Right renal cortex interstitium (tissue), 3 donors: Measurements from ENCODE around the gene SLA2. TPM values are rescaled to one million over a fixed set of nuclear protein-coding genes. Genes with fewer than 3 reads are reported as not detected.
"Not testable (repeated sequence)": the region's sequence is repeated elsewhere in the genome, so short reads cannot be mapped to it uniquely, and the experiment has no call there.

Experiments used
- DNase-seq, 3 donors: peaks; one replicate each; pipeline ENCODE4 v3.0.0-alpha.2; 2013; ENCODE audit warnings: low read depth in 3 of 3, low spot score in 2 of 3
- polyA plus RNA-seq, 3 donors: library from polyadenylated mRNA; unstranded; fragments of 120-200 nt; gene quantifications; one replicate each; pipeline ENCODE4 v1.2.1, GENCODE V29; 2013; ENCODE audit not compliant: insufficient read length in 3 of 3

SLA2 gene, protein sequence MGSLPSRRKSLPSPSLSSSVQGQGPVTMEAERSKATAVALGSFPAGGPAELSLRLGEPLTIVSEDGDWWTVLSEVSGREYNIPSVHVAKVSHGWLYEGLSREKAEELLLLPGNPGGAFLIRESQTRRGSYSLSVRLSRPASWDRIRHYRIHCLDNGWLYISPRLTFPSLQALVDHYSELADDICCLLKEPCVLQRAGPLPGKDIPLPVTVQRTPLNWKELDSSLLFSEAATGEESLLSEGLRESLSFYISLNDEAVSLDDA
- polyA plus RNA-seq: under 1 TPM; 0.28 to 0.82 (median 0.50) TPM

DNA sequence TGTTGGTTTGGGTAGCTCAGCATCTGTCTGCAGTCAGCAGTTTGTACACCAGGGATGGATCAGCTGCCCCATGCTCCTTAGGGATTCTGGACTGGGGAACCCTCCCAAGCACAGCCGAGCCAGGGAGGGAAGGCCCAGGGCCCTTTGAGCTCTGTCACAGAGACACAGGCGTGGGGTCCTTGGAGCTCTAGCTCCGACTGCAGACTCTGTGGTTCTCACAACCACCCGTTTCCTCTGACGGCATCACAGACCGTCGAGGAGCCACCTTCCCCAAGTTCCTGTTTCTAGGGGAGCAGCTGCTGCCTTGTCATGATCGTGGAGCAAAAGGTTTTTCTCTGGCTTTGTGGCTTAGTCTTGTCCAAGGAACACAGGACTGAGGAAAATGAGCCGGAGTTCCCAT, at the start of gene SLA2:
SLA2 (minus strand) TSS at position 199 of the 400 bp plus-strand sequence. CDS start 4,861 bp downstream, outside the sequence.
- no peak for DNase-seq

DNA sequence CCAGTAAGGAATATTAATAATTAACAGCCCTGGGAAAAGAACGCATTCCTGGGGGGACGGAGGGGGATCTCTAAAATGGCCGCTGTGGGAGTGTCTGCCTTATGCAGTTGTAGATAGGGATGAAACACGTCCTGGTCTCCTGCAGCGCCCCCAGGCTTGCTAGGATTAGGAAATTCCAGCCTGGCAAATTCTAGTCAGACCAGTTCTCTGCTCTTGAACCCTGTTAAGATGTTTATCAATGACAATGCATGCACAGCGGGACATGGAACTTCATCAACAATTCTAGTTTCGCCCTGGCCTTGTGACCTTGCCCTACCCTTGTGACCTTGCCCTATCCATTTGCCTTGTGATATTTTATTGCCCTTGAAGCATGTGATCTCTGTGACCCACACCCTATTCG, 49.5 kb upstream of the SLA2 start:
- not testable (repeated sequence) for DNase-seq

DNA sequence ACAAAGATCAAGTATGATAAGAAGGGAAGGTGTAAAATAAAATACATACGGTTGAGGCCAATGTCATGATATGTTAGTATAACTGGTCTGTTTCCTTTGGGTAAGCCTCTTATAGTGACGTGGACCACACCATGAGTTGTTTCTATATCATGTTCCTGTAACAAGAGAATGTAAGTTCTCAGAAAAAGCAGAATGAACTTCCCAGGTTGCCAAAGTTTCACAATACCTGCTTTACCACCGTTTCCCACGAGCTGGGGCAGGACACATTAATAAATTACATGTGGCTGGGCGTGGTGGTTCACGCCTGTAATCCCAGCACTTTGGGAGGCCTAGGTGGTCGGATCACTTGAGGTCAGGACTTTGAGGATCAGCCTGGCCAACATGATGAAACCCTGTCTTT, 42.6 kb upstream of the SLA2 start:
- DNase-seq: no peak

DNA sequence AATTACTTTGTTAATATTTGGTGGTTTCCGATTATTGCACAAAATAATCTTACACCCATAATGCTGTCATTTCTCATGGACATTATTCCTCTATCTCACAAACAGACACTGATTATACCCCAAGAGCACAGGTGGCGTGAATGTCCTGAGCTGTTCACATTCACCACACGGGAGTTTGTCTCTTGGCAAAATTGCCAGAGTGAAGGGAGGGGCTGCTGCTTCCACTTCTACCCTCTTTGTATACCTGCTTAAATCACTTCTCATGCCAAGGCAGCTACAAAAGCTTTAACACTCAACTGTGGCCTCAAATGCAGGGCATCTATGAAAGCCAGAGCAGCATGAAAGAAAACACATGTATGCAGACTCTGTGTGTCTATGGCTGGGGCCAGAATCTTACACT, 41.9 kb upstream of the SLA2 start:
- no peak for DNase-seq

DNA sequence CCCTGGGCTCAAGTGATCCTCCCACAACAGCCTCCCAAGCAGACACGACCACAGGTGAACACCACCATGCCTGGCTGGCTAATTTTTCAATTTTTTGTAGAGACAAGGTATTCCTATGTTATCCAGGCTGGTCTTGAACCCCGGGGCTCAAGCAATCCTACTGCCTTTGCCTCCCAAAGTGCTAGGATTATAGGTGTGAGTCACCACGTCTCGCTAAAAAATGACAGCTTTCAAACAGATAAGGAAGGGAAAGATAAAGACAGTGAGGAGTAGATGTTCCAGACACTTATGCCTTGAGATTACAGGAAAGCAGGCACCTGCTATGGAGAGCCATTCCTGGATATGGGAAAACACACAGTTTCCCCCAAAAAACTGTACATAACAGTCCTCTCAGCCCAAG, 40.9 kb upstream of the SLA2 start:
- DNase-seq: no peak

DNA sequence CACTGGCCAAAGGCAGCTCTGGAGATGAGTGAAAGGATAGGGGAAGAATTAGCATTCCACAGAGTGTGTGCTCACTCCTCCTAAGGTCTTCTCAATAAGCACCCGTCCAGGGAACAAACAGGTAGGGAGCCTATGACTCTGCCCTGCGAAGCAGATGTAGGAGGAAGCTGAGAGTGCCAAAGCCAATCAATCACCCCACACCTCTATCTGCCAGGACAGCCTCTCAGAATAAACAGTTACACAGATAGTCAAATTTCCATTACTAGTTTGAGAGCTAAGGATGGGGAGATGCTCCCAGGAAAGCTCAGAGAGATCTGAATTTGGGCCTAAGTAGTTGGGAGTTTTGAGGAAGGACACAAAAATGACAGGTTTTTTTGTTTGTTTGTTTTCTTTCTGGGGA, 40.5 kb upstream of the SLA2 start:
- no peak for DNase-seq

DNA sequence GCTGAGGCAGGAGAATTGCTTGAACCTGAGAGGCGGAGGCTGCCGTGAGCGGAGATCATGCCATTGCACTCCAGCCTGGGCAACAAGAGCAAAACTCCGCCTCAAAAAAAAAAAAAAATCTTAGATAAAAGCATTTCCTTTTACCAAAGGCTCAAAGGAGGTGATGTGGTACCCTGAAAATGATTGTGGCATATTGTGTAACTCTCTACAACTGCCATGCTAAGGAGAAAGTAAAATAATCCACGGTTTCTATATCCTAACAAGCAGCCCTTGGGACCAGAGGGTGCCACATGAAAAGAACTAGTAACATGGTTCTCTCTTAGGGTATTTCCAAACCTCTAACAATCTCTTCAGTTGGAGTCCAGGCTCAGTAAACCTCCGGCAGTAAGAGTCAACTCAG, 38.8 kb upstream of the SLA2 start:
- no peak for DNase-seq

DNA sequence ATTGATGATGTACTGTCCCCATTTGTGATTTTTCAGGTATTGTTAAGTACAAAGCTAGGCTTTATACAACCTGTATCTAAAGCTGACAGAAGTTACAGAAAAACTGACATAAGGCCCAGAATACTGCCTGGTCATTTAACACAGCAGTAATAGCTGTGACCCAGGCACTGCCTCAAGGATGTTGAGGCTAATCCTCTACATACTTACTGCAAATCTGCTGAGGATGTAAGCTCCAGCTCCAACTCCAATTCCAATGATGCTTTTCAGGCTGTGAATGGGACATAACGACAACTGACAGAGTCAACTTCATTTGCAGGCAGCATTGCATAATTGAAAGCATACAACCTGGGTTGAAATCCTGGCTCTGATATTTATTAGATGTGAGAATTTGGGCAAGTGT, 36.3 kb upstream of the SLA2 start:
- no peak for DNase-seq

DNA sequence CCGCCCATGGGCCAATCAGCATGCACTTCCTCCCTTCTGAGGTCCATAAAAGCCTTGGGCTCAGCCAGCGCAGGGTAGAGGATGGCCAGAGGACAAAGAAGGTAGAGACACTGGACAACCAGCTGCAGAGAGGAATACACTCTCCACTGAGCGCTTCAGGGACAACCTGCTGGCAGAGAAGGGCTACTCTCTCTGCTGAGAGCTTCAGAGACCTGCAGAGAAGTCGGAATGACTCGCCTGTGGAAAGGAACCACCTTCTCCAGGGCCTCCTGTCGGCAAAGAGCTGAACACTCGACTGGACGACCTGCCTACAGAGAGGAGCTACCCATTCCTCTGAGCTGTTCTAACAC, 31.4 kb upstream of the SLA2 start:
- no peak for DNase-seq

DNA sequence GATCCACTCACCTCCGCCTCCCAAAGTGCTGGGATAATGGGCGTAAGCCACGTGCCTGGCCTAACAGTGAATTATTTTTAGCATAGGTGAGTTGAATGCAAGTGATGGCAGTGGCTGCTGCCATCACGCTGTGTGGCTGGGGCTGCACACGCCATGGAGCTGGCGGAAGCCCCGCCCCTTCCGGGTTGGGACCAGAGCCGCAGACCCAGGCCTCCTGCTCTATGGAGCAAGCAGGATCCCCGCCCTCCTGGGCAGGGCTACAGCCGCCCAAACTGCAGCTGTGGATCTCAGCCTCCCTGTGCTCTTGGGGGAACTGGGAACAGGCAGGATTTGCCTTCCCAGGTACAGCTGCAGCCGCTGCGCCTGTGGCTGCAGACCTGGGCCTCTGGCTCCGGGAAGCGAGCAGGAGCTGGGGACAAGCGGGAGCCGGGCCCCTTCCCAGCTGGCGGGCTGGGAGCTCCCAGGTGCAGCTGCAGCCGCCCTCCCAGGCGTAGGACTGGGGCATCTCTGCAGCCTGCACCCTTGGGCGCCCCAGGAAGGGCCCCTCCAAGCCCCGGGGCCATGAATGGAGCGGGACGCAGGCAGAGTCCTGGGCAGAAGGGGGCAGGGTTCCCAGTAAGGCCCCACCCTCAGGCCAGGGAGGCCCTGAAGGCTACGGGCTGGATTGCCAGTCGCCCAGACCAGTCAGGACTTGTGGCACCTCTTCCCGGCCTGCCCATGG, 30.9 kb upstream of the SLA2 start:
- DNase-seq: no peak

DNA sequence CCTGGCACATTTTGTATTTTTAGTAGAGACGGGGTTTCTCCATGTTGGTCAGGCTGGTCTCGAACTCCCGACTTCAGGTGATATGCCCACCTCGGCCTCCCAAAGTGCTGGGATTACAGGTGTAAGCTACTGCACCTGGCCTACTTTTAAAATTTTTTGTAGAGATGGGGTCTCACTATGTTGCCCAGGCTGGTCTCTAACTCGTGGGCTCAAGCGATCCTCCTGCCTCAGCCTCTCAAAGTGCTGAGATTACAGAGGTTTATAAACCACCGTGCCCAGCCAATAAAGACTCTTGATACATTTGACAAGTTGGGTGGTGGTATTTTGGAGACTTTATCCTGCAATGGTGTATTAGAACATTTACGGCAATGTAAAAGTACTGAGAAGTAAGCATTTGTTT, 29.5 kb upstream of the SLA2 start:
- not testable (repeated sequence) for DNase-seq

DNA sequence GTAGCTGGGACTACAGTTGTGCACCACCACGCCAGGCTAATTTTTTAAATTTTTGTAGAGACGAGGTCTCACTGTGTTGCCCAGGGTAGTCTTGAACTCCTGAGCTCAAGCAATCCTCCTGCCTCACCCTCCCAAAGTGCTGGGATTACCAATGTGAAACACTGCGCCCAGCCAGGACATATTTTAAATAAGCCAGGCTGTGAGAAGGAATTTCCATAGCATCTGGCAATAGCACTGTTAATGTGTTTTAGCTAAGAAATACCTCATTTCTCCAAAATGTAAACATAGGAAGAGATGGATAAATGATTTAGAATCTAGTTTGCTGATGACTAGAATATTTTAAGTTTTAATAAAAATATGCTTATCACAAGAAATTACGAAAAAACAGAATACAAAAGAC, 27.0 kb upstream of the SLA2 start:
- no peak for DNase-seq

DNA sequence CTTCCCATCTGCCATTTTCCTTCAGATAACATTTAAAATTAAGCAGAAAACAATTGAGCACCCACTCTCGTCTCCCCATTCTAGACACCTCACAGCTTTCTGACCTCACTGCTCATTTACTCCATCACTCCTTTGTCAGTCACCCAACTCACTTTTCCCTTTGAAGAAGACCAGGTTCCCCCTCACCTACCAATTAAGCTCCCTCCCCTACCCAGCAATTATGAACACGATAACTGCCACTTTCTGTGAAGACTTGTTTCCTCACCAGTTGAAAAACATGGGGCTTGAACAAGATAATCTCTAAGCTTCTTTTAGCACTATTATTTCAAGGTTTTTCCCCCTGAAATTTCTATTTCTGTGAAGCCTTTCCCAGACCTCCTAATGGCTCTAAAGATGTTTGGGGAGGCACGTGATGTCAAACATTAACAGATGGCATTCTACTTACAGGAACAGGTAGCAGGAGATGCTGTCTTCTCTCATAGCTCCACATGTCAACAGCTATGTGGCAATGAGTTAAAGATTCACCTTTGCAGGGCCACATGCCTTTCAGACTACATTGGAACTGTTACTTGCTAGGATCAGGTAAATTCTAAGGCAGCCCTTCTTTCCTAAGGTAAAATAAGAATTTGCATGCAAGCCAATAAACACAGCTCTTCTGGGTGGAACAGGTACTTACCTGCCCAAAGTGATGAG, 24.8 kb upstream of the SLA2 start:
- no peak for DNase-seq

DNA sequence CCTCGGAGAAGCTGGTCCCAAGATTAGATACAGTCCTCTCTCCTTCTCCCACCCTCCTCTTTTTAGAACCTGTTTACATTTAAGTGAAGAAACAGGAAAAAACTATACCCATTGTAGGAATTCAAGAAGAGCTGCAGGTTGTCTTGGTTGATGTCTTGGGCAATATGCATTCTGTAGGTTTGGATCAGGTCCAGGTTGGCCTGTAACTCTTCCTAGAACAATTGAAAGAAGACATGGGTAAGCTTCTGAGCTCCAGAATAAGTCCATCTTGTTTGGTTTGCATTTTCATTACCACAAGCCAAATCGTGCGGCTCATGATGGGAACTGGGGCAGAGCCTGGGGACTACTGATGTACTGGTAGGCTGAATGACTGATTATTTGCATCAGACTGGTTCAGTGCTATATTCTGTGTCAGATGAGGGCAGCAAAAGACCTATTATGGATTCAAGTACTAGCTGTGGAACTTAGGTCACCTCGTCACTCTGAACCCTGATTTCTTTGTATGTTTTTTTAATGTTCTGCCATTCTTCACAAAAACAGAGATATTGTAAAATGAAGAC, 20.3 kb upstream of the SLA2 start:
- no peak for DNase-seq

DNA sequence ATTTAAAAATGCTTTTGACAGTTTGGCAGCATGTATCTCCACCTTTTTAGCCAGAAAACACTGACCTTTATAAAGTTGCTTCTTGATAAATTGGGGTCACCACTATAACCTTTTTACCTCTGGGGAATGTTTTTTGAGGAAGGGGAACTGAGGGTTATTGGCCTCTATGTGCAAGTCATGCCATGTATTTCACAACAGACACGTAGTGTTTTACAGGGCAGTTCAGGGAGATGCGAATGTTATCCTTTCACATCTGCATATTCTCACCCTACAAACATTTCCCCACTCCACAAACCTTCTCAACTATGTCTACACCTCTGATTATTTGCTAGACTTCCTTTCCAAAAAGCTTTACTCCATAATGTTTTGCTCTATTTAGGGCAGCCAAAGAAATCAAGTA, 17.0 kb upstream of the SLA2 start:
- DNase-seq: no peak

DNA sequence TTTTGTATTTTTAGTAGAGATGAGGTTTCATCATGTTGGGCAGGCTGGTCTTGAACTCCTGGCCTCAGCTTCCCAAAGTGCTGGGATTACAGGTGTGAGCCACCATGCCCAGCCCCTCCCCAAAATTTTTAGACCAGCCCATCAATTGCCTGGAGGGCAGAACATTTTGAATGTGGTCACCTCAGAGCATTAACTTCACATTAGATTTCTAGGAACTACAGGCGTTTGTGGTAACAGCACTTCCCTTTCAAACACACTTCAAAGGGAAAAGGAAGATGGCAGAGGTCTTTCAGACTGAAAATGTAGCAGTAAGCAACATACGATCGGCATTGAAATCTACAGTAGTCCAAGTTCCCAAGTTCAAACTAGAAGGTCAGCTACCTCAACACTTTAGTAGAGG, 12.3 kb upstream of the SLA2 start:
- no peak for DNase-seq

DNA sequence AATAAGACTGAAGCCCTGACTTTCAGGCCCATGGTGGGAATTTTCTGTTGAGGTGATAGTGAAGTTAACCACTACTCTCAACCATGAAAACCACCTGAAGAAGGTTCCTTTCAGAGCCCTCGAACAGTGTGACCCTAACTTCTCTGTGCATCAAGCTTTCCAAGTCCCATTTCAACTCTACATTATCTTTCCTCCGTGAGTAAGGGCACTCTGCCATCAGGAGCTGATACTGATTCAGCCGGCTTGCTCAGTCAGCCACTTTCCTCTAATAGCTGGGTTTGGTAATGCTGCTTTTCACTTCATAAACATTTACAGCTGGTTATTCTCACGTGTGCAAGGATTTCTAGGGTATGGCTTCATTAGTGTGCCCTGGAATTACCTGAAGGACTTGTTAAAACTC, 10.7 kb upstream of the SLA2 start:
- DNase-seq: no peak

DNA sequence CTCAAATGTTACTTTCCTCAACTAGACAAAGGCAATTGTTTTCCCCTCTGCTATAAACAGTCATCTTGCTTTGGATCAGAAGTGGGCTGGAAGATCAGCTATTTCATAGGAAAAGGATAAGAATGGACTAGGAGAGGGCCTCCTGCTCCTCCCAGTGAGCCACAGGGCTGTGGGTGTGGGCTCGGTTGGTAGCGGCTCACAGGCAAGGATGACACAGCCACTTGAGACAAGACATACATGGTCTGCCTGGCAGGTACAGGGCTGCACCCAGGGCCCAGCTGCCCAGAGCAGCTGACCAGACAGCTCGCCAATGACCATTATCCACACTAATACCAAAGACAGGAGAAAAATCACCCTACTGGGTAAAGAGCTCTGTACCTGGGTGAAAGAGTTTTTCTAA, 9.0 kb upstream of the SLA2 start:
- no peak for DNase-seq

DNA sequence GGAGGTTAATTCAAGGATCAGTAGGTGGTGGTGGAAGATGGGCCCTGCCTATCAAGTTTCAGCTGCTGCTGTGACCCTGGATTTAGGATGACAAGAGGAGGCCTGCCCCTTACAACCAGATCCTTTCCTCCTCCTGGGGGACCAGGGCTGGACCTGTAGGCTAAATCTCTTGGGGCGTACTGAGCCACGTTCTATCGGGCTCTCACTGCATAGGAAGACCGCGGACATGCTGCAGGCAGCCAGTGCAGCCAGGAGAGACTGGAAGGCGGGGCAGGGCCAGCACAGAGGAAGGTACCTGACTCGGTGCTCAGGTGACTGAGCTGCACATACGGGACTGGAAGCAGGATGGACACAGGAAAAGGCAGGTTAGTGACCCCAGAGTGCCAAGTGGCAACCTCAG, 8.5 kb upstream of the SLA2 start:
- DNase-seq: no peak

DNA sequence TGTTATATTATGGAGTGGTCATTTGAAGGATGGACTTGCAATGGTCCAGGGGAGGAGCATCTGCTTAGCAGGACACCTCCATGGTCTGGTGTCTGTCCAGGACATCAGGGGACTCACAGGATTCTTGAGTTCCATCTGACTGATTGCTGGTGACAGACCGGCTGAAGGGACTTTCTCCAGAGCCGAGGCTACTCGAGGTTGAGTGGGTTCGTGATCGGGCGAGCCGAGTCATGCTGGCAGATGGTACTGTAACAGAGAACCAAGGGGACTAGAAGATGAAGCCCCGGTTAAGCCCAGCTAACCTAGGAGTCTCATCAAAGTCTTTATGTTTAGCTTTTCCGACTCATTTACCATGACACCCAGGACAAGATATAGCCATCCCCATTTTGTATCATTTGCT, 7.5 kb upstream of the SLA2 start:
- DNase-seq: no peak

DNA sequence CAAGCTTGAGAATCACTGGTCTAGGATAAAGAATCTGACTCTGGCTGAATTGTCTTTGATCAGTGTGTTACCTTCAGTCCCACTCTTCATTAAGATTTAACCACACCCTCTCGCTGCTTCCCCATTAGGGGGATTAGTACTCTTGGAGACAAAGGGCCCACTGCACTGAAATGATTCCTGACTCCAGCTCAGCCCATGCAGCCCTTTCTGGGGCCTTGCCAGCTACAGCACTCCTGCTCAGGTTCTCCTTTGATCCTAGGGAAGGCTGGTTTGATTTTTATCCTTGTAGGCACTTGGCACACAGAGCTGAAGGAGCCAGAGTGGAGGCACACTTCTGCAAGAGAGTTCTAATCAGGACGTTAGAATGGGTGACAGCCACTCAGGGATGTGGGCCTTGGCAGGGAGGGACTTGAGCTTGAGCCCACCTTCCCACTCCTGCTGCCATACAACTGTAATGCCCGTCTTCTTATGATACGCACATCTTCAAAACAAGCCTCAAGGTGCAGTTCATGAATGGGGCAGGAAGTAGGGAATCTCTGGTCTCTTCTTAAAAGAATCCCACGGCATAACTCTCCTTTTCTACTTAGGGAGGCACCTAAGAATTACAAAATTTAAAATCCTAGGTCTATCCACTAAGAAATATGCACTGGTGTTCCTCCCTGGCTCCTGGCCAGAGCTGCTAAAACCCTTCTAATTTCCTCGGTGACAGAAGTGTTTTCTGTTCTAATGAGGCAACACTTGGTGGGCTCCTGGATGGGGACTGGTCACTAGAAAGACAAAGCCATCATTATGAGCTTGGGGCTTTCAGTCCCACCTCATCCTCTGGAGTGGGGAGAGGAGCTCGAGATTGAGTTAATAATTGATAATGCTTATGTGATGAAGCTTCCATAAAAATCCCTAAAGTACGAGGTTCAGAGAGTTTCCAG, 1.5 kb upstream of the SLA2 start:
- DNase-seq: no peak
